Ovary (tissue), 9 donors: Measurements from ENCODE around the gene TBC1D24. TPM values are rescaled to one million over a fixed set of nuclear protein-coding genes. Genes with fewer than 3 reads are reported as not detected.

Source experiments
- DNase-seq, 5 donors: peaks; one replicate each; pipeline ENCODE4 v3.0.0-alpha.2; 2019 to 2020
- H3K27ac ChIP-seq, 2 donors: fragments of 200-600 bp; one replicate each; pipeline versions ENCODE4 v1.5.1 to v1.8.0; 2019 to 2022
- H3K27me3 ChIP-seq: fragments of 200-600 bp; one replicate; pipeline ENCODE4 v1.8.0; 2022
- H3K36me3 ChIP-seq: fragments of 200-600 bp; sonication (generic); one replicate; pipeline ENCODE4 v1.5.1; 2019
- H3K4me1 ChIP-seq: one replicate; pipeline ENCODE4 v1.8.1; 2013; ENCODE audit warnings: mild to moderate bottlenecking, moderate library complexity; ENCODE audit not compliant: insufficient read depth
- H3K4me3 ChIP-seq: fragments of 200-600 bp; sonication (generic); one replicate; pipeline ENCODE4 v1.5.1; 2017
- H3K9me3 ChIP-seq, 2 donors: fragments of 200-600 bp in 1 of 2; sonication (generic) in 1 of 2; one replicate each; pipeline versions ENCODE4 v1.5.1 to v1.8.1; 2013 to 2019; ENCODE audit warnings: mild to moderate bottlenecking in 1 of 2, moderate library complexity in 1 of 2
- CTCF ChIP-seq, 3 donors: fragments of 450-650 bp in 2 of 3; fragments of 200-600 bp in 1 of 3; IDR thresholded peaks; one replicate each; pipeline versions ENCODE4 v1.5.1 to v1.8.0; 2016 to 2022; ENCODE audit warnings: antibody characterized with exemption in 3 of 3, mild to moderate bottlenecking in 1 of 3
- EP300 ChIP-seq: sonication (generic); formaldehyde crosslinking; IDR thresholded peaks from one replicate; pipeline ENCODE4 v1.6.1; 2017; ENCODE audit warnings: antibody characterized with exemption
- POLR2A ChIP-seq: fragments of 450-650 bp; IDR thresholded peaks from one replicate; pipeline ENCODE4 v1.6.1; 2017; ENCODE audit warnings: antibody characterized with exemption, mild to moderate bottlenecking, moderate library complexity
- WGBS, 3 donors: extraction: QIAGEN DNeasy Blood & Tissue Kit in 1 of 3; methylation state at CpG; one replicate each; pipeline versions ENCODE4 v1.1.5 to v1.1.7; 2013 to 2017; 5-methylcytosine and 5-hydroxymethylcytosine counted together
- intact Hi-C, 4 donors: fragments of 100-400 bp; cut with DNase I; formaldehyde crosslinking; loops; one replicate each; pipeline versions ENCODE4 v1.11.0 to v1.15.1; 2022 to 2023
- polyA plus RNA-seq, 2 donors: library from polyadenylated mRNA; stranded (reverse); fragments of 200-250 nt in 1 of 2; fragments of 350-450 nt in 1 of 2; fragmentation: Illumina TruSeq in 1 of 2; extraction: RNeasy Lipid Tissue Mini Kit (QIAGEN cat#74804) in 1 of 2; gene quantifications; one replicate each; pipeline ENCODE4 v1.2.3, GENCODE V29; 2013 to 2014
- total RNA-seq, 7 donors: library from RNA; depleted of rRNA in 2 of 7; stranded (reverse); fragments of >200 nt in 2 of 7; fragmentation: NEBNext Ultra II Directional in 3 of 7; extraction: Animal tissue kit (Norgen Biotek cat#: 25700) in 3 of 7; gene quantifications; one replicate each; pipeline versions ENCODE4 v1.1.0 to v1.2.4, GENCODE V29; 2016 to 2023
- donor health status: DM: no; HTN: no; CAD: no; lungs with moderate emphysema.
- donor health status: DM: no; HTN: no; CAD: no.
- donor health status: Bipolar disorder and iron deficiency.
- donor health status: DM: yes; HTN: yes; CAD: no.
- donor health status: DM: no; HTN: no; CAD: no.
- donor health status: DM: yes; HTN: yes; CAD: no.

Gene TBC1D24
- total and polyA plus RNA-seq, 9 donors = 1.9 to 8.1 (median 6.0) TPM

GRCh38 chr16:2495041-2495440, 20.1 kb downstream of the TBC1D24 start:
- H3K4me1 ChIP-seq = no peaks in the 10 kb centered on the region
- 85 to 89% (median 86%) methylated on average over 5 of the region's 5 CpGs for WGBS, 3 donors
- no peak for TF ChIP-seq POLR2A
- TF ChIP-seq EP300 = no peak
- no peak for TF ChIP-seq CTCF (IDR thresholded peaks at IDR 0.05)
- no peaks in the 10 kb centered on the region for H3K27me3 ChIP-seq
- H3K27ac ChIP-seq = no peak overlapping the region
- no peak for DNase-seq
- no peaks in the 10 kb centered on the region for H3K9me3 ChIP-seq
- intact Hi-C loops = no loop called here
- no peak overlapping the region for H3K4me3 ChIP-seq
- H3K36me3 ChIP-seq = no peaks in the 10 kb centered on the region

GRCh38 chr16:2496223-2497115, 21.5 kb downstream of the TBC1D24 start:
- H3K4me3 ChIP-seq = no peak overlapping the region
- TF ChIP-seq POLR2A = no peak
- no peak for TF ChIP-seq EP300
- TF ChIP-seq CTCF (IDR thresholded peaks at IDR 0.05) = no peak
- no peaks in the 10 kb centered on the region for H3K36me3 ChIP-seq
- DNase-seq = no peak
- no peaks in the 10 kb centered on the region for H3K4me1 ChIP-seq
- intact Hi-C loops = no loop called here
- 92 to 94% (median 93%) methylated on average over 62 of the region's 62 CpGs for WGBS, 3 donors
- no peak overlapping the region for H3K27ac ChIP-seq
- no peaks in the 10 kb centered on the region for H3K27me3 ChIP-seq
- no peaks in the 10 kb centered on the region for H3K9me3 ChIP-seq

- peaks cover 5% of the 10 kb centered on the region for H3K4me1 ChIP-seq
- H3K27me3 ChIP-seq = no peaks in the 10 kb centered on the region
- no peak overlapping the region for H3K4me3 ChIP-seq
- TF ChIP-seq POLR2A (no peak), CTCF (IDR thresholded peaks at IDR 0.05) (no peak), EP300 (no peak)
- 58 to 67% (median 66%) methylated on average over 21 of the region's 21 CpGs for WGBS, 3 donors
- intact Hi-C loops = no loop called here
- H3K36me3 ChIP-seq = no peaks in the 10 kb centered on the region
- H3K9me3 ChIP-seq = no peaks in the 10 kb centered on the region
- no peak for DNase-seq
- no peak overlapping the region for H3K27ac ChIP-seq
Measured at GRCh38 chr16:2497116-2497630, 22.2 kb downstream of the TBC1D24 start.

- Histone ChIP-seq H3K27ac (no peak overlapping the region), H3K27me3 (no peaks in the 10 kb centered on the region)
Measured at GRCh38 chr16:2497695-2498484, 23.0 kb downstream of the TBC1D24 start.

More at GRCh38 chr16:2497695-2498484, 23.0 kb downstream of the TBC1D24 start:
- intact Hi-C loops = no loop called here
- no peaks in the 10 kb centered on the region for H3K9me3 ChIP-seq
- 81 to 85% (median 85%) methylated on average over 26 of the region's 26 CpGs for WGBS, 3 donors
- no peak for DNase-seq
- no peaks in the 10 kb centered on the region for H3K36me3 ChIP-seq
- no peak for TF ChIP-seq EP300
- no peak for TF ChIP-seq CTCF (IDR thresholded peaks at IDR 0.05)
- no peak for TF ChIP-seq POLR2A
- no peak overlapping the region for H3K4me3 ChIP-seq
- H3K4me1 ChIP-seq = peaks cover 5% of the 10 kb centered on the region
